DMS153 treated with DMSO at 0.1 percent for 48 hours (cell line): ENCODE data around the gene GMPR.
A peak's percentile ranks its signal among the peaks of the same experiment; 100 is the strongest.

Experiments used
- DNase-seq: peaks from one replicate; lab custom pipeline; 2025; ENCODE audit not compliant: unreplicated experiment; lab: John Stamatoyannopoulos, UW

The GMPR gene

GRCh38 chr6:16270178-16270794, 31.9 kb downstream of the GMPR start:
- no peak for DNase-seq

DNA sequence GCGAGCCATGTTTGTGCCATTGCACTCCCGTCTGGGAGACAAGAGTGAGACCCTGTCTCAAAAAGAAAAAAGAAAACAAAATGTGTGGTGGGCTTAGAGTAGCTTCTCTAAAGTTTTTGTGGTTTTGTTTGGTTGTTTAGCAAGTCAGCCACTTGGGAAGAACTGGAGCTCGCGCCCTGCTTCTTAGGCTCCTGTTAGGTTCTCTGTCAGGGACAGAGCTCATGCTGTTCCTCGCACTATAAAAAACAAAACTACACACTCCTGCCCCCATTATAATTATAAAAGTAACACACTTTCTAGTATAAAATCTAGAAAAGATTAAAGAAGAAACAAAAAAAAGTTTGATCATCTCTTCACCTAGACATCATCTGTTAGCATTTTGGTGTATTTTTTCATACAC, 33.0 kb downstream of the GMPR start:
- no peak for DNase-seq

GRCh38 chr6:16272201-16272600, 33.8 kb downstream of the GMPR start:
- no peak for DNase-seq

GRCh38 chr6:16273256-16273655, 34.9 kb downstream of the GMPR start:
- DNase-seq: no peak

GRCh38 chr6:16274483-16274882, 36.1 kb downstream of the GMPR start:
- DNase-seq: no peak

DNA sequence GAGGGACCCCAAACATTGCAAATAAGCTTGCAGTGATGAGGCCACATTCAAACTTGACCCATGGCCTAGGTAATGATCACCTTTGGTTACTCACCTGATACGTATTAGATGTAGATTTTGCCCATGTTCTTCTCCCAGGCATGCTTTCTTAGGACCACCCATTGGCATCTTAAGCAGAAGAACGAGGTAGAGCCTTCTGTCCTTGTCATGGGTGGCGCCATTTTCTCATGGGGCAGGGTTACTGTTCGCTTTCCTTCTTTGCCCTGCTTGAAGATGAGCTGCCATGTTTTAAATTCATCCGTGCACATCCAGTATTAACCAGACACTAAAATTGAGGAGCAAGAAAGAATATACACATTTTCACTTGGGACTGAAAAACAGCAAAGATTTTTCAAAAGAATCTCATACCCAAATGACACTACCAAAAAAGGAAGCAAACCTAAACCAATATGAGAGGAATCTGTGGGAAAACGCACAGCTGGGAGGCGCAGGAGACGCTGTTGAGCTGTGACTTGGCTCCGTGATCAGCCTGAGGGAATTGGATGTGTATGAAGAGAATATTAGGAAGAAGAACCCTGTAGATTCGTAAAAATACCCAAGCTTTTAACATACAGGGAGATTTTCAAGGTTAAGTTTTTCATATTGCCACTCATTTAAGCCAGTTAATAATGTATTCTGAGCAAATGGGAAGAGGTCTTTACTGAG, 36.6 kb downstream of the GMPR start:
- DNase-seq: no peak

DNA sequence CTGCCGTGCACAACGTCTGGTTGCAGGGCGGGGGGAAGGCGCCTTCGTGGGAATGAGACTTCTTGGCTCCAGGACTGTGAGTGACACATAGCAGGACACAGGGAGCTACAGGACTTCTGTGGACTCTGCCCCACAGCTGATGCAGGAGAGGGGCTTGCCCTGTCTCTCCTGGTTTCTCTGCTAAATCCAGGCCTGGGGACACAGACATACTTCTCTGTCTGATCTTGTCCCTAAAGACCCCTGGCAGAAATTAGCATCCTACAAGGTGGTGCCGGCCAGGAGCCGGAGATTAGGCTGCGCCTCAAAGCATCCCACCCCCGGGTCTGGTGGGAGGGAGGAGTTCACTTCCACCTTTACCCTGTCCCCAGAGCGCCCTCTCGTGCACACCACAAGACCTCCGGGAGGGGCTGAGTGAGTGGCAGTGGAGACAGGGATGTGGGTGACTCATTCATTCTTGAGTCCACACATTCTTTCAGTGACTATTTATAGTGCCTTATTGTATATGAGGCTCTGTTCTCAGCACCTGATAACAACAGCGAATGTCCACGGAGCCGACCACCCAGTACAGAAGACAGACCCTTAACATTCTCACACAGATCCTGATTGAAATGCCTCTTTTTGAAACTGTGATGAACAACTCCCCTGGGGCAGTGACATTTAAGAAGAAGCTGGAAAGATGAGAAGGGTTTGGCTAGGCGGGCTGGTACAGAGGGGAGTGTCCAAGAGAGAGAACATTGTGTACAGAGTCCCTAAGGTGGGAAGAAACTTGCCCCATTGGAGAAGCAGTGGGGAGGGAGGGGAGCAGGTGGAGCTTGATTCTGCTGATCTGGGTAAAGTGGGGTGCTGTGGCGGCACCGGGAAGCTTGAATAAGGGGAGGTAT, 39.0 kb downstream of the GMPR start:
- DNase-seq: peak; percentile 13

DNA sequence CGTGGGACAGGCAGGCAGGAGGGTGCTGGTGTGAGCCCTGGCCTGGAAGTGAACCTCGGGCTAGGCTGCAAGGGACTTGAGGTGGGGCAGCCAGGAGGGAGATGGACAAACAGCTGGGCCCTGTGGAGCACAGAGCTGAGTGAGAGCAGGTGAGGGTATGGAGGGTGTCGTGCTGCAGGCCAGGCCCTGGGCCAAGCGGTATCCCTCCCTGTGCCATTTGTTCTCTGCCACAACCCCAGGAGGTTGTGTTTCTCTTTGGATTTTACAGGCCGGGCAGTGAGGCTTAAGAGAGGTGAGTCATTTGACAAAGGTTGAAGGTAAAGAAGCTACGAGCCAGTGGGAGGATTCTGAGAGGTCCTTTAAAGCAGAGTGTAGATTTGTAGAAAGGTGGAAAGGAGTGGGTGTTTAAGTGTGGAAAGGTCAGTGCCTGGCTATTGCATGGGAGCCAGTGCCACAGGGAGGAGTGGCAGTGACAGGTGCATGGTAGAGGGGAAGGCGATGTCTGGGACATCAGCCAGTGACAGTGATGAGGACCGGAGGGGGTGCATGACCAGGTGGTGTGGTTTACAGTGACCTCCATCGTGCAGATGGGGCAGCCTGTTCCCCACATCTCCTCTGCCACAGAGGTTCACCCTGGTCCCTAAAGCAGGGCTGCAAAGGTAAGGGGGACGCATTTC, 39.8 kb downstream of the GMPR start:
- no peak for DNase-seq

DNA sequence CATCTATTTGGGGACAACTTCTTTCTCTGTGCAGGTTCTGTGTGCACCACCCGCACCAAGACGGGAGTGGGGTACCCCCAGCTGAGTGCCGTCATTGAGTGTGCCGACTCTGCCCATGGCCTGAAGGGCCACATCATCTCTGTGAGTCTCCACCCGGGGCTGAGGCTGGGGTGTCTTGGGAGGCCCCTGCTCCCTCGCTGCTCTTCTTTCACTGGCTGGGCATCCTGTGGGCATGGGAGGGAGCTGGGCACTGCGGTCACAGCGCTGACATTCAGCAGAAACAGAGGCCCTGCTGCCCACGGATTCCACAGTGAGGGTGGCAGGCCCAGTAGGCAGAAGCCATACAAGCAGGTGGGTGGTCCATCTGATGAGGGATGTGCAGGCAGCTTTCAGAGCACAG, 40.4 kb downstream of the GMPR start:
- no peak for DNase-seq

DNA sequence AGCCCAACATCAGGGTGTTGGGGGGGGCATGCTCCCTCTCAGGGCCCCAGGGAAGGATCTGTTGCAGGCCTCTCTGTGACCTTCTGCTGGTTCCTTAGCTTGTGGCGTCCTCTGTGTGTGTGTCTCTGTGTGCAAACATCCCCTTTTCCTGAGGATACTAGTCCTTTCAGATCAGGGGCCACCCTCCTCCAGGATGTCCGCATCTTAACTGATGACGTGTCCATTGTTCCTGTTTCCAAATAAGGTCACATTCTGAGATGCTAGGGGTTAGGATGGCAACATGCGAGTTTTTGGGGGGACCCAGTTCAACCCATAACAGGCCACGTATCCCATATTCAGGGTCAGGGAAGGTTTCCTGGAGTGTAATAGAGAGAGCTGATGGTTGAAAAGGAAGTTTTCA, 40.9 kb downstream of the GMPR start:
- no peak for DNase-seq

- no peak for DNase-seq
Measured at GRCh38 chr6:16282370-16282769, 44.0 kb downstream of the GMPR start.

- DNase-seq: no peak
Measured at GRCh38 chr6:16284472-16284871, 46.1 kb downstream of the GMPR start.

GRCh38 chr6:16285467-16286150, 47.2 kb downstream of the GMPR start:
- no peak for DNase-seq

DNA sequence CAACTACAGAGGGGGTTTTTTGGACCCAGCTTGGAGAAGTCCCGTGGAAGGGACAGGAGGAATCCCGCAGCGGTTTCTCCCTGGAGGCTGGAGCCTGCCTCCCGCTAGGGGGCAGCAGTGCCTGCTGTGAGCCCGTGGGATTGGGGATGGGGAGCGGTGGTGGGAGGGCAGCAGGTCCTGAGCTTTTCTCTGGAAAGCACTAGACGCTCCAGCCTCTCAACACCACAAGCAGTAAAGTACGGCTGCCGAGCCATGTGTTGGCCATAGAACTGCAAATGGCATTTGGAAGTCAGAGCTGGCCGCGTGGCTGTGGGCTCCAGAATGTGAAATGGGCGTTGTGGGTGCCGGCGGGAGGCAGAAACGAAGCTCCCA, 47.8 kb downstream of the GMPR start:
- DNase-seq: no peak

DNA sequence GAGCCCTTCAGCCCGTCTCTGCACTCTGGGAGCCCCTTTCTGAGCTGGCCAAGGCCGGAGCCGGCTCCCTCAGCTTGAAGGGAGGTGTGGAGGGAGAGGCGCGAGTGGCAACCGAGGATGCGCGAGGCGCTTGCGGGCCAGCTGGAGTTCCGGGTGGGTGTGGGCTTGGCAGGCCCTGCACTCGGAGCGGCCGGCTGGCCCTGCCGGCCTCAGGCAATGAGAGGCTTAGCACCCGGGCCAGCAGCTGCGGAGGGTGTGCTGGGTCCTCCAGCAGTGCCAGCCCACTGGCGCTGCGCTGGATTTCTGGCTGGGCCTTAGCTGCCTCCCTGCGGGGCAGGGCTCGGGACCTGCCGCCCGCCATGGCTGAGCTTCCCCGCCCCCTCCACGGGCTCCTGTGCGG, 49.8 kb downstream of the GMPR start:
- no peak for DNase-seq

DNA sequence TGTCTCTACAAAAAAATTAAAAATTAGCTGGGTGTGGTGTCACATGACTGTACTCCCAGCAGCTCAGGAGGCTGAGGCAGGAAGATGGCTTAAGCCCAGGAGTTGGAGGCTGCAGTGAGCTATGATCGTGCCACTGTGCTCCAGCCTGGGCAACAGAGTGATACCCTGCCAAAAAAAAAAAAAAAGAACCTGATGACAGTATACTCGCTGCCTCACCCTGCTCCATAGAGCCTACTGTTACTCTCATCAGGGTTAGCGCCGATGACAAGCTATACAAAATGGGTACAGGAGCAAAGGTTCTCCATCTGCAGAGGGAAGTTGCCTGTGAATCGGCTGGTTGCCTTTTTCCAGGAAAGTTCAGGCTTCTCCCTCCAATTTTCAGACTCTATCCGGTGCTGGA, 53.4 kb downstream of the GMPR start:
- DNase-seq: no peak

- DNase-seq: no peak
Measured at GRCh38 chr6:16292432-16292831, 54.0 kb downstream of the GMPR start.

DNA sequence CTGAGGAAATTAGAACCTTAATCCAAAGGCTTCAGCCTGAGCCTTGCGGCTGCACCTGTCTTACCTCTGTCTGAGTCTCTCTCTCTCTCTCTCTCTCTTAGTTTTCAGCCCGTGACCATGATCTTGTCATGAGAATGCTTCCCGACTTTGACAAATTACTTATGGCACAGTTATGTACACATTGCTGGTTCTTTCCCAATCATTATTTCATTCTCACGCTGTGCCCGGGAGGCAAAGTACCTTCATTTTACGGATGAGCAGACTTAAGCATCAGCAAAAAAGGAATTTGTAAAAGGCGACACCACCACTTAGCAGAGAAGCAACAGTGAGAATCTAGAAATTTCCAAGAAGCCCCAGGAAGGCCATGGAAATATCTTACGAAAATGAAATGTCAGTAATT, 54.6 kb downstream of the GMPR start:
- no peak for DNase-seq

GRCh38 chr6:16294371-16294770, 56.0 kb downstream of the GMPR start:
- no peak for DNase-seq

DNA sequence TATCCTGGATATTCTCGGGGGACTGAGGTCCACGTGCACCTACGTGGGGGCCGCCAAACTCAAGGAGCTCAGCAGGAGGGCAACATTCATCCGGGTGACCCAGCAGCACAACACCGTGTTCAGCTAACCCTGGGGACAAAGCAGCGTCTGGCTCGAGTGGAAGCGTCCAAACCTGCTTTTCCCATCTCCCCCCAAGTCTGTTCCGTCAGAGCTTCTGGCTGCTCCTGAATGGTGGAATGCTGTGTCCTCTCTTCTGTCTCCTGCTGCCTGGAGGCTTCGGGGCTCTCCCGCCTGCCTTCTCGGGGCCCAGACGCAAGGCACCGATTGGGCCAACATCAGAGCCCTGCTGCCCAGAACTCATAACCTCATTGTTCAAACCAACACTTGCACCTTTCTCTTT, 56.7 kb downstream of the GMPR start:
- no peak for DNase-seq

- DNase-seq: no peak
Measured at GRCh38 chr6:16295471-16295870, 57.1 kb downstream of the GMPR start.
